ENCODE measurements around the gene YARS2. TPM values are rescaled to one million over a fixed set of nuclear protein-coding genes. Genes with fewer than 3 reads are reported as not detected.

YARS2 gene
- total RNA-seq, 1 donor from 2014 or later = 10.9 TPM

DNA sequence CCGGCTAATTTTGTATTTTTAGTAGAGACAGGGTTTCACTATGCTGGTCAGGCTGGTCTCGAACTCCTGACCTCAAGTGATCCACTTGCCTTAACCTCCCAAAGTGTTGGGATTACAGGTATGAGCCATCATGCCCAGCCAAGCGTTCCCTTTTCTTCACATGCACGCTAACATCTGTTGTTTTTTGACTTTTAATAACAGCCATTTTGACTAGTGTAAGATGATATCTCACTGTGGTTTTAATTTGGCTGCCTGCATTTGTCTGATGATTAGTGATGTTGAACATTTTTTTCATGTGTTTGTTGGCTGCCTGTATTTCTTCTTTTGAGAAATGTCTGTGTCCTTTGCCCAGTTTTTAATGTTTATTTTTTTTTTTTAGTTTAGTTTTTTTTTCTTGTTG is 10.2 kb upstream of the YARS2 start:
- Histone ChIP-seq H3K4me1 (no peaks in the 10 kb centered on the region), H3K36me3 (no peaks in the 10 kb centered on the region), H3K27me3 (peaks cover 11% of the 10 kb centered on the region), H3K4me3 (no peak overlapping the region), H3K9me3 (no peaks in the 10 kb centered on the region), H3K27ac (no peak overlapping the region)
- DNase-seq = no peak
- TF ChIP-seq, protein P1, sequence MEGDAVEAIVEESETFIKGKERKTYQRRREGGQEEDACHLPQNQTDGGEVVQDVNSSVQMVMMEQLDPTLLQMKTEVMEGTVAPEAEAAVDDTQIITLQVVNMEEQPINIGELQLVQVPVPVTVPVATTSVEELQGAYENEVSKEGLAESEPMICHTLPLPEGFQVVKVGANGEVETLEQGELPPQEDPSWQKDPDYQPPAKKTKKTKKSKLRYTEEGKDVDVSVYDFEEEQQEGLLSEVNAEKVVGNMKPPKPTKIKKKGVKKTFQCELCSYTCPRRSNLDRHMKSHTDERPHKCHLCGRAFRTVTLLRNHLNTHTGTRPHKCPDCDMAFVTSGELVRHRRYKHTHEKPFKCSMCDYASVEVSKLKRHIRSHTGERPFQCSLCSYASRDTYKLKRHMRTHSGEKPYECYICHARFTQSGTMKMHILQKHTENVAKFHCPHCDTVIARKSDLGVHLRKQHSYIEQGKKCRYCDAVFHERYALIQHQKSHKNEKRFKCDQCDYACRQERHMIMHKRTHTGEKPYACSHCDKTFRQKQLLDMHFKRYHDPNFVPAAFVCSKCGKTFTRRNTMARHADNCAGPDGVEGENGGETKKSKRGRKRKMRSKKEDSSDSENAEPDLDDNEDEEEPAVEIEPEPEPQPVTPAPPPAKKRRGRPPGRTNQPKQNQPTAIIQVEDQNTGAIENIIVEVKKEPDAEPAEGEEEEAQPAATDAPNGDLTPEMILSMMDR (IDR thresholded peaks at IDR 0.05) = no peak
- ATAC-seq = no peak
- intact Hi-C loops (cut with DNase I) = no loop called here

DNA sequence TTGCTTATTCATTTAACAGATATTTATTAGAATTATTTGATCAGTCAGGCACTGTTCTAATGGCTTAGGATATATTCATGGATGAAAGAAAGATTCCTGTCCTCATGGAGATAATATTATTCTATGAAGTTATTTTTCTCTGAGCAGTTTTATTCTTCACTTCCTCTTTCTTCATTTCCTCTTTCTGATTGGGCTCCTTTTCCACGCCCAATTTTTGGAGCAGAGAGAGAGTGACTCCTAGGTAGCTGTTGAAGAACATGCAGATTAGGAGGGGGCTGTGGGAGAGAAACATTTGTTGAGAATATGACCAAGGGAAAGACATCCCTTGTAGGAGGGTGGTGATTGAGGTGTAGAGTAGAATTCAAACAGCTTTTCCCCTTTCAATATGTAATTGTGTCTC is 6.0 kb upstream of the YARS2 start:
- Histone ChIP-seq H3K27me3 (no peaks in the 10 kb centered on the region), H3K4me1 (no peaks in the 10 kb centered on the region), H3K9me3 (no peaks in the 10 kb centered on the region), H3K36me3 (no peaks in the 10 kb centered on the region), H3K4me3 (no peak overlapping the region), H3K27ac (no peak overlapping the region)
- DNase-seq (no peak), ATAC-seq (peak; percentile 50)
- TF ChIP-seq, protein P1 (IDR thresholded peaks at IDR 0.05) = no peak
- intact Hi-C loops (cut with DNase I) = no loop called here

DNA sequence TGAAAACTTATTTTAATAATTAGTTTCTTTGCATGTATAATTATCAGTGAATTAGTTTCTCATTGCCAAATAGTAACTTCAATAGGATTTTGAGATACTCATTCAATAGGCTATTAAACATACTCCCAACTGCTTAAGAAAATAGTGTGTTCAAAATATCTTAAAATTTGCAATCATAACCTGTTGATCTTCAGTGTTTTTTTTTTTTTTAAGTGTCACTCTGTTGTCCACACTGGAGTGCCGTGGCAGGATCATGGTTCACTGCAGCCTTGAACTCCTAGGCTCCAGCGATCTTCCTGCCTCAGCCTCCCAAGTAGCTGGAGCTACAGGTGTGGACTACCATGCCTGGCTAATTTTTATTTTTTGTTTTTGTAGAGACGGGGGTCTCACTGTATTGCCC is 1.5 kb upstream of the YARS2 start:
- ATAC-seq (no peak), DNase-seq (no peak)
- Histone ChIP-seq H3K4me1 (peaks cover 14% of the 10 kb centered on the region), H3K9me3 (no peaks in the 10 kb centered on the region), H3K4me3 (no peak overlapping the region), H3K27ac (no peak overlapping the region), H3K27me3 (no peaks in the 10 kb centered on the region), H3K36me3 (peaks cover 18% of the 10 kb centered on the region)
- TF ChIP-seq, protein P1 (IDR thresholded peaks at IDR 0.05) = no peak
- intact Hi-C loops (cut with DNase I) = no loop called here

DNA sequence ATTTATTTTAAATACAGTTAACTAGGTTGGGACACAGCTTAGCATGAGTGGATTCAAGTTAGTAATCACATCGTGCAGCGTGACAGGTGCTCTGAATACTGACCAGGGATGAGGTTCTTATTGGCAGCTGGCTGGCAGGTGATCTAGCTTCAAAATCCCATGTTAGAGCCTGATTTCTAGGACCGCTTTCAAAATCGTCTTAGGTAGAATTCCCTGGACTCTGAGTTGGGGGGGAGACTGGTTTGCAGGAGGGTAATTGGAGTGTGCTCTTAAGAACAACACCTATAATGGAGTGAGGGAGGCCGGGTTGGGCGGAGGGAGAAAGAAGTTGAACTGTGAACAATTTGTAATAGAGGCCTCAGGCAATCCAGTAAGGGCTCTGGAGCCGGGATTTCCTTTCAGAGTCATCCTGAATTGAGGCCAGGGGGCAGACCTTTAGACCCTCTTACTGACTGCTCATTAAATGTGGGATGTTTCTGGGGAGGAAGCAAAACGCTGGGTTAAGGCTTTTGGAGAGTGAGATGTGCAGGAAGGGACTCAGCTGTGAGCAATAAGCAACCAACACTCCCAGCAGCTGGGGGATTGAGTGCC is 874 bp upstream of the YARS2 start:
- DNase-seq (no peak), ATAC-seq (no peak)
- TF ChIP-seq, protein P1 (IDR thresholded peaks at IDR 0.05) = no peak
- peaks cover 24% of the 10 kb centered on the region for H3K36me3 ChIP-seq
- H3K9me3 ChIP-seq = no peaks in the 10 kb centered on the region
- peaks cover 14% of the 10 kb centered on the region for H3K4me1 ChIP-seq
- intact Hi-C loops (cut with DNase I) = no loop called here
- H3K27me3 ChIP-seq = no peaks in the 10 kb centered on the region
- no peak overlapping the region for H3K27ac ChIP-seq
- peak overlapping the region; percentile 93 for H3K4me3 ChIP-seq

DNA sequence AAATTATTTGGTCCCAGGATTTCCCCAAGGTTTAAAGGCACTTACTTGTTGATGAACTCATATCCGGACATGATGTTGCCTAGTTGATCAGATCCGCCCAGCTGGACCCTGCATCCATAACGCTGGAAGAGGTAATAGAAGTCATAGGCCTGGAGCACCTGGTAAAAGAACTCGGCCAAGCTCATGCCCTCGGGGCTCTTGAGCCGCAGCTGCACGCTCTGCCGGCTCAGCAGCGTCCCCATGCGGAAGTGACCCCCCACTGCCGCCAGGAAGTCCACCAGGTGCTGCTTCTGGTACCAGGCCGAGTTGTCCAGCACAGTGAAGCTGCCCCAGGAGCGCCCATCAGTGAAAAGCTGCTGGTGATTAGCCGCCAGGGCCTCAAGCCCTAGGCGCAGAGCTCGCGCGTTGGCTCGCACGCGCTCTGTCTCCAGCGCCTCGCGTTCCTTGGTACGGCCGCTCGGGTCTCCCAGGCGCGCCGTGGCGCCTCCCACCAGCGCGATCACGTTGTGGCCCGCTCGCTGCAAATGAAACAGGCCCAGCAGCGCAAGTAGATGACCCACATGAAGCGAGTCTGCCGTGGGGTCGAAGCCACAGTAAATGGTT is 545 bp downstream of the YARS2 start:
- DNase-seq (peak; percentile 90), ATAC-seq (peak; percentile 89)
- intact Hi-C loops (cut with DNase I) = no loop called here
- Histone ChIP-seq H3K27me3 (no peaks in the 10 kb centered on the region), H3K4me3 (peak overlapping the region; percentile 93), H3K36me3 (peaks cover 36% of the 10 kb centered on the region), H3K9me3 (no peaks in the 10 kb centered on the region), H3K4me1 (peaks cover 14% of the 10 kb centered on the region), H3K27ac (peak overlapping the region; percentile 87)
- TF ChIP-seq, protein P1 (IDR thresholded peaks at IDR 0.05) = peak; percentile 70

Data from upper lobe of right lung (tissue), 1 donor.